Glutamatergic neuron (in vitro differentiated cells): ENCODE data around the gene DUOX2. TPM values are rescaled to one million over a fixed set of nuclear protein-coding genes. Genes with fewer than 3 reads are reported as not detected.
A peak's percentile ranks its signal among the peaks of the same experiment; 100 is the strongest.

Experiments used
- DNase-seq: peaks from one replicate; pipeline ENCODE4 v3.0.0; 2022
- H3K27ac Mint-ChIP-seq: one replicate; pipeline ENCODE4 v1.8.0; 2020; ENCODE audit warnings: mild to moderate bottlenecking, mixed read lengths, inconsistent platforms; ENCODE audit not compliant: unreplicated experiment
- H3K27me3 Mint-ChIP-seq: one replicate; pipeline ENCODE4 v1.8.0; 2020; ENCODE audit warnings: mild to moderate bottlenecking, moderate library complexity, mixed read lengths, inconsistent platforms; ENCODE audit not compliant: unreplicated experiment
- H3K36me3 Mint-ChIP-seq: one replicate; pipeline ENCODE4 v1.8.0; 2020; ENCODE audit warnings: mild to moderate bottlenecking, mixed read lengths, inconsistent platforms; ENCODE audit not compliant: unreplicated experiment
- H3K4me1 Mint-ChIP-seq: one replicate; pipeline ENCODE4 v1.8.0; 2020; ENCODE audit warnings: mild to moderate bottlenecking, low read depth, mixed read lengths, inconsistent platforms; ENCODE audit not compliant: unreplicated experiment
- H3K4me3 Mint-ChIP-seq: one replicate; pipeline ENCODE4 v1.8.0; 2020; ENCODE audit warnings: mild to moderate bottlenecking, mixed read lengths, inconsistent platforms; ENCODE audit not compliant: unreplicated experiment
- H3K9me3 Mint-ChIP-seq: one replicate; pipeline ENCODE4 v1.8.0; 2020; ENCODE audit warnings: mild to moderate bottlenecking, moderate library complexity, mixed read lengths, inconsistent platforms; ENCODE audit not compliant: unreplicated experiment
- CTCF ChIP-seq: fragments of 200-600 bp; sonication (generic); IDR thresholded peaks from one replicate; pipeline ENCODE4 v1.5.0; 2021; ENCODE audit not compliant: partially characterized antibody, unreplicated experiment
- total RNA-seq: library from RNA; stranded (reverse); fragmentation: NEBNext Ultra II Directional; extraction: Animal tissue kit (Norgen Biotek cat#: 25700); gene quantifications from one replicate; pipeline ENCODE4 v1.2.1, GENCODE V29; 2021; ENCODE audit not compliant: unreplicated experiment

The DUOX2 gene
- total RNA-seq, 1 donor from 2014 or later = not detected

DNA sequence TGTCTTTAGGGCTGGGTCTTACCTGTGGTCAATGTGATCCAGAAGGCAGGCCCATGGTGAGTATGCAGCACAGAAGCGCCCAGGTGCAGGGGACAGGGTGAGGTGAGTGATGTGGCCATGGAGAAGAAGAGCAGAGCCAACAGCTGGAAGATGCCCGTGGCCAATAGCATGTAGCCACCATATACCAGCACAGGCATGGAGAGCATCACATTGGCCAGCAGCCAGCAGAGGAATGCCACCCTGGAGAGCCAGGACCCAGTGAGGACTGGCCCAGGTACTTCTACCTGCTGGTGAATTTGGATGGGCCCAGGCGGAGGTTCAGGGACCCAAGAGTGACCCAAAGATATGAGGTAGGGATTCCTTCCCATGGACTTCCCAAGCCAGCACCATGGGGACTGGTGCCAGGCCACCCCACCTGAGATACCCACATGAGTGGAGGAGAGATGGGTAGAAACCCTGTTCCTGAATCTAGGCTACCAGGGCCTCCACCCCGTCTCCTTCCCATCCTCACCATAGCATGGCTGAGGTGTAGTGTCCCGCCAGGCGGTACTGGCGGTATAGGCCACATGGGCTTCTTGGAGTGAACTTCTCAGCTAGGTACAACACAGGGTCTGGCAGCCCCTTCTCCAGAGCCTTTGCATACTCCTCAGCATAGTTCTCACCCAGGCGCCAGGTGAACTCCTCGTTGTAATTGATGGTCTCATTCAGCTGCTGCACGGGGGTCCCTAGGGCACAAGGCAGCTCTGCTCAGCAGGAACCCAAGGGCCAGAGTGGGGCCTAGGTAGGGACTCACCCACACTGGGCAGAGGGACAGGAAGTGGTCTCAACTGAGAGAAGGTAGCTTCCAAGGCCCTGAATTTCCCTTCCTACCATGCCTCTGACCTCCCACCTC, 6.4 kb upstream of the DUOX2 start:
- H3K36me3 Mint-ChIP-seq = no peaks in the 10 kb centered on the region
- peaks cover 7% of the 10 kb centered on the region for H3K9me3 Mint-ChIP-seq
- H3K27me3 Mint-ChIP-seq = peaks cover 31% of the 10 kb centered on the region

DNA sequence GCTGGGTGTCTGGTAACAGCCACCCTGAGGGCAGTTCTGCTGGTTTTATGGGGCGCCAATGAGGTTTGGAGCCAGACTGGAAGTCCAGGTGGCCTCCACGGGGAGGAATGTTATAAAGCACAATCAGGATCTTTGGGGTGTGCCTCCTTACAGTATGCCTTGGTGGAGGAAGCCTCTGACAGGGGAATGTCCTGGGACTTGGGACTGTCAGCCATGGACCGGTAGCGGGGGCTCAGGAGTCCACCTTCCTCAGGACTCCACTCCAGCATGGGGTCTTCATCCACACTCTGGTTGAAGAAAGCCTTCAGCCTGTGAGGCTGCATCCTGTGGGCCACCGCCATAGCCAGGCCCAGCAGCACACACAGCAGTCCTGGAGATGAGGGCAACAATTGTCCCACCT, 5.0 kb upstream of the DUOX2 start:
- Mint-ChIP-seq H3K36me3 (no peaks in the 10 kb centered on the region), H3K4me3 (no peak overlapping the region), H3K9me3 (peaks cover 7% of the 10 kb centered on the region), H3K27me3 (peaks cover 32% of the 10 kb centered on the region), H3K4me1 (no peaks in the 10 kb centered on the region), H3K27ac (no peak overlapping the region)
- no peak for DNase-seq
- TF ChIP-seq CTCF = no peak

More for the DNA sequence above, 6.4 kb upstream of the DUOX2 start:
- Mint-ChIP-seq H3K4me3 (no peak overlapping the region), H3K4me1 (no peaks in the 10 kb centered on the region), H3K27ac (no peak overlapping the region)
- no peak for TF ChIP-seq CTCF
- no peak for DNase-seq

- Mint-ChIP-seq H3K4me3 (peak overlapping the region; percentile 64), H3K27me3 (peaks cover 40% of the 10 kb centered on the region)
Observed at GRCh38 chr15:45118131-45118588, 4.2 kb upstream of the DUOX2 start.

DNA sequence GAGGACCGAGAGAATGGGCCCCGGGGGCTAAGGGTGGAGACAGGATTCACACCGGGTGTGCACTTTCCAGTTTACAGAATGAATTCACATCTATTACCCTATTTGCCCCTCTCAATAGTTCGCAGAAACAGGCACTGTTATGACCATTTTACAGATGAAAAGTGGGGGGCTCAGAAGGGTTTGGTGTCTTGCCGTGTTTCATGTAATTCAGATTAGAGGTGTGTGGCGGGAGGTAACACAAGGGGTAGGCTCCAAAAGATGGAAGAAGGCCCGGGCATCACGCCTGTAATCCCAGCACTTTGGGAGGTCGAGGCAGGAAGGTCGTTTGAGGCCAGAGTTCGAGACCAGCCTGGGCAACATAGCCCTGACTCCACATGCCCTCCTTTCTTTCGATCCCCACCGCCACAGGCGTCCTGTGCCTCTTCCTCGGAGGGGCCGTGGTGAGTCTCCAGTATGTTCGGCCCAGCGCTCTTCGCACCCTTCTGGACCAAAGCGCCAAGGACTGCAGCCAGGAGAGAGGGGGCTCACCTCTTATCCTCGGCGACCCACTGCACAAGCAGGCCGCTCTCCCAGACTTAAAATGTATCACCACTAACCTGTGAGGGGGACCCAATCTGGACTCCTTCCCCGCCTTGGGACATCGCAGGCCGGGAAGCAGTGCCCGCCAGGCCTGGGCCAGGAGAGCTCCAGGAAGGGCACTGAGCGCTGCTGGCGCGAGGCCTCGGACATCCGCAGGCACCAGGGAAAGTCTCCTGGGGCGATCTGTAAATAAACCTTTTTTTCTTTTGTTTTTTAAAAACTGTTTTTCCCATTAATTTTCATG, 3.5 kb upstream of the DUOX2 start:
- H3K4me1 Mint-ChIP-seq = no peaks in the 10 kb centered on the region
- peak overlapping the region; percentile 64 for H3K4me3 Mint-ChIP-seq
- H3K36me3 Mint-ChIP-seq = no peaks in the 10 kb centered on the region
- no peak overlapping the region for H3K27ac Mint-ChIP-seq
- TF ChIP-seq CTCF = no peak
- peaks cover 8% of the 10 kb centered on the region for H3K9me3 Mint-ChIP-seq
- peaks cover 43% of the 10 kb centered on the region for H3K27me3 Mint-ChIP-seq
- DNase-seq = peak; percentile 12

More at GRCh38 chr15:45118131-45118588, 4.2 kb upstream of the DUOX2 start:
- peak; percentile 90 for DNase-seq
- H3K27ac Mint-ChIP-seq = no peak overlapping the region
- no peaks in the 10 kb centered on the region for H3K4me1 Mint-ChIP-seq
- H3K9me3 Mint-ChIP-seq = peaks cover 8% of the 10 kb centered on the region
- TF ChIP-seq CTCF = peak; percentile 83
- no peaks in the 10 kb centered on the region for H3K36me3 Mint-ChIP-seq
